Smooth muscle cell of the brain vasculature (primary cell): ENCODE data around the gene ALOX5AP.

ENCODE experiments used
- DNase-seq: peaks from one replicate; pipeline ENCODE4 v3.0.0-alpha.2; 2012; ENCODE audit warnings: low read depth, low spot score

ALOX5AP gene

DNA sequence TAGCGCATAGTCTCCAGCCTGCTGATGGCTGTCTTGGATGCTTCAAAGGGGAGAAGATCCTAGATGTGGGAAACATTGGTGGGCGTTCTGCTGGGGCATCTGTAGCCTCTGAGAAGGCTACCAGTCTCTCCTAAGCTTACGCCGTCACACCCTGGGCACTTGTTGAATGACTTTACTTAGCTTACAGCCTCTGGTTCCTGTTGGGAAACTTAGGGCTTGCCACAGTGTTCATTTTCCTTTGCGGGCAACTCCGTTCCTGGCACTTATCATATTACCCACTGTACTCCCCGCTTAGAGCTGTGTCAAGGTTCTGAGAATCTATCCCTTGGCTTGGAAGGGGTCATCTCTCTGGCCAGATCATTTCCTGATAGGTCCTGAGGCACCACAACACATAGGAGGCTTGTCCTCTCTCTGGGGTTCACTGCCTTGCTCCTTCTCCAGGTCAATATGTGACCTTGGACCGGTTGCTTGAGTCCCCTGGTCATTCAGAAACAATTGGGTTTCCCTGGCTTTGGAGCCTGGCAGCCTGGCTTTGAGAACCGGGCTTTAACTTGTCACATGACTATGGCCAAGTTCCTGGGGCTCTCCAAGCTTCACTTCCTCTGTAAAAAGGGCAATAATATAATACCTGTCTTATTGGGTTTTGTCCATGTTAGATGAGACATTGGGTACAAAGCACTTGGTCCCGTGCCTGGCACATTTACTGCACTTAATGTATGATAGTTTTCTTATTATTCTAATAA lies 20.5 kb upstream of the ALOX5AP start:
- no peak for DNase-seq

DNA sequence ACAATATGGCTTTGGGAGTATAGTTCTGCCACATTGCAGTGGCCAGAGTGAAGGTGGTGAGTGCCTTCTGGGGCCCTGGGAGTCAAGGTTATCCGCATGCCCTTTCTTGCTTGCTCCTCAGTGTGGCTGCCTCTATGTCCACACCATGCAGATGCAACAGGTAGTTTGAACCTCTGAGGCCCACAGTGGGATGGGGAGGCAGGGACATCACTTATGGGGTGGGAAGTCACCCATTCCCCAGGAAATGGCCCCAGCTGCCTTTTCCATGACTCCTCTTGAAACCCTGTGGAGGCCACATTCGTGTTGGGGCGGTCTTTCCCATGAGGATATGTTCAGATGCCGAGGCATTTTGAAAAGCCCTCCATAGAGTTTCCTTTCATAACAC lies 20.0 kb upstream of the ALOX5AP start:
- DNase-seq: no peak

DNA sequence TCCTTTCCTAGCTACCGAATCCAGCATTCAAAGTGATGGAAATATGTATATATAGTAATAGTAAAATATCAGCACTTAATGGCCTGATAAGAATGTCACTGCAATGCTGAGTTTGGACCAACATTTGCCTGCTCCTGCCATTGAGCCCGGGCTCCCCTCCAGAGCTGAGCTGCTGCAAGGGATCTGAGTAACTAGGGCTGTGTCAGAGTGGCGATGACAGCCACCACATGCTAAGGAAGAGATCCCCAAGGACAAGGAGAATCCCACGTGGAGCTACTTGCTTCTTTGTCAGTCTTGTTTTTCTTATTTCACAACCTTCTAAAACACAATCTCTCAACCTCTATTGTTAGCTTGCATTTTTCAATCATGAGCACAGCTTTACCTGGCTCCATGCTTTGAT lies 19.5 kb upstream of the ALOX5AP start:
- DNase-seq: no peak

DNA sequence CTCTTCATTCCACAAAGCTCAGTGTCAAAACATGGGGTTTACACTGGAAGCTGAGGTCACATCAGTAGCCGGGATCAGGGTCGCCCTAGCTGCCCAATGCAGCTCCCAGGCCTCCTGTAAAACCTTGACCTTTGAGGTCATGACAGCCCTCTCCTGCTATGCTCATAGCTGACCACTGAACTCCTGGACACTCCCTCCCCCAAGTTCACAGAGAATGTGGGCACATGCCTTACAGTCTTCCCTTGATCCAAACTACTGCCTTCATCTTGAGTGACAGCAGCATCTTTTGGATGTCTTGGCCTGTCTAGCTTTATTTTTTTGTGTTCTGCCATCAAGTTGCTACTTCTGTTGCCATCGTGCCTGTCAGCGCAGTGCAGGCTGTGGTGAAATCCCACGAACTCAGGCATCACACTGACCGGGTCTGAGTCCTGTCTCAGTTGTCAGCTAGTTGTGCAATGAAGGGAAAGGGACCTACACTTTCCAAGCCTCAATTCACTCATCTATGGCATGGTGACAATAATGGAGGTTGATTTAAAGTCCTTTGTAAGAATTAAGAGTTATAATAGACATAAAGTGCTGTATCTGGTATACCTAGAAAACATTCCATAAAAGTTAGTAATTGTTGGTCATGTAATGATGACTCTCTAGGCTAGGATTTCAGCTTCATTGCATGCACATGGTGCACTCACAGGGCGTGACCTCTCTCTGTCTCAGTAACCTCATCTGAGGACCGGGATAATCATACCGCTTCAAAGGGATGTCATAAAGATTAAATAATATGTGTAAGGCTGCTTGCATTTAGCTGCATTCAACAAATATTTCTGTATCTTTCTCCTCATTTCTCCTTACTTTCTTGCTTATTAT lies 16.4 kb upstream of the ALOX5AP start:
- no peak for DNase-seq

DNA sequence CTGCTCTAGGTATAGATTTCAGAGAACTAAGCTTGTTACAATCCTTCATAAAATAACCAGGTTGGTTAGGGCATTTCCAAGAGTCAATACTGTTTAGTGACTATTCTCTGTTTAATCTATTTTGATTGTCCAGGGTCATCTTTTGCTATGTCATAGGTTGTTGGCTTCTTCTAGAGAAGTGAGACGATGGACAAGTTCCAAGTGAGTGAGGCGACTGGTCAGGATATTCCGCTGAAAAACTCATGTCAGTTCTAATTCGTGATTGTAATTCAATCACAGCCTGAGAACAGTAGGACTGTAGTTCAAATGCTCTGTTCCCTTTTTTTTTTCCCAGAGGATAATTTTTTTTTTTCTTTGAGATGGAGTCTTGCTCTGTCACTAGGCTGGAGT lies 15.8 kb upstream of the ALOX5AP start:
- DNase-seq: no peak

DNA sequence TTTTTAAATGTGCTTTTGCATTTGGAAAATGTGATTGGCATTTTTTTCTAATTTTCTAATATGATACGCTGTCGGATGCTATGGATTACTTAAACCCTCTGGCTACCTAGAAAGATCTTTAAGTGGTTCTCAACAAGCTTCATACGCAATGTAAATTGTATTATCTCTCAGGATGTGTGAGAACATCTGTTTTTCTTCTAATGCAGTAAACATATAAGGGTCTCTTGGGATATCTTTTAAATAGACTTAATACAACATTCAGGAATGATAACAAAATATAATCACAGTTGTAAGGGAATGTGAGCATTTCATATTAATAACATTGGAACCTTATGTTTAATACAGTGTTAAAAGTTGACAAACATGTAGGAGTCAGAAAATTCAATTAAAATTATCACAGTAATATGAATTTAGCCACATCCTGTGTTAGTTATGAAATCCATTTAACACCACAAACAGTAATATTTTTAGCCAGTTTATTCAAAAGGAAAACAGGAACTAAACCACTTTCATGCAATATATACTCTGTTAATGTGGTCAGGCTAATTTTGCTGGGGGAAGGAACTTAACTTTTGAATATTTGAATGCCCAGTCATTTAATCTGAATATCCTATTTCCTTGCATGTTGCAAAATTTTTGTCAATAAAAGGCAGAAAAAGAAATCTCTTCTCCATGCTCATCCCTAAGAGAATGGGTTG lies 15.0 kb upstream of the ALOX5AP start:
- DNase-seq: no peak

DNA sequence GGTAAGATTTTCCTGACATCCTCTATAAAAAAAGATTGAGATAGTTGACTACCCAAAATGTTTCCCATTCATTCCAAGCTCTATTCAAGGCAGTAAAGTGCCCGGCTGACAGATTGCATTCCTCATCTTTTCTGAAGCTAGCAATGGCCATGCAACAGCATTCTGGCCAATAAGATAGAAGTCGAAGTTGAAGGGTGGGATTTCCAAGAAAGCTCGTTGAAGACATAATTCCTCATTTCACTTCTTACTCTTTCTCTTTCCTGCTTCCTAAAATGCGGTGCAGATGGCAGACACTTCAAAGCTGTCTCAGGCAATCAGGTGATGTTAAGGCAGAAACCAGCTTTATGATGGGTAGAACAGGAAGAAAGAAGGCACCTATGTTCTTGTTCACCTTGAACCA lies 13.4 kb upstream of the ALOX5AP start:
- no peak for DNase-seq

DNA sequence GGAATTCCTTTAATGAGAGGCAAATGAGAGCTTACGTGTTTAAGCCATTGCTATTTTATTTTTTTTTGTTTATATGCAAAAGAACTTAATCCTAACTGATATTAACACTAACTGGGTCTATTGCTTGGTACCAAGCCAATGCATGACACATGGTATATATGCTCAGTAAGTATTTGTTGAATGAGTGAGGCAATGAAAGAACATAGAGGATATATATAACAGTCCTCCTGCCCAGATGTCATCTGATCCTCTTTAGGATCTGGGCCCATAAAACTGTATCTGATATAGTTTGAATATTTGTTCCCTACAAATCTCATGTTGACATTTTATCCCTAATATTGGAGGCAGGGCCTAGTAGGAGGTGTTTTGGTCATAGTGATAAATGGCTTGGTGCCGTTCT lies 13.0 kb upstream of the ALOX5AP start:
- DNase-seq: no peak

DNA sequence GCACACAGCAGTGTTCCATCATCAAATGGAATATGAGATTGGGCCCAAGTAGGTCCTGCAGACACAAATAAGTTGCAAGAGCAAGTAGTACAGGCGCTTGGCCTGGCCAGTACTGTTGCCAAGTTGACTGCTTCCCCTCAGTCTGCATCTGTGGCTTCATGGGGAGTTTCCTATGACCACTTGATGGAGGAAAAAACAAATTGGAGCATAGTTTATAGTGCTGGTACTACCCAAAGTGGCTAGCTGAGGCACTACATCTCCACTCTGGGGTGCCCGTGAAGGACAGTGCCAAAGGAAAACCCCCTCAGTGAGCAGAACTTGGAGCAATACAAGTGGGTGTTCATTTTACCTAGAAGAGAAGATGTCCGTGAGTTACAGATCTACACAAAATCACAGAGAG lies 10.6 kb upstream of the ALOX5AP start:
- DNase-seq: no peak

DNA sequence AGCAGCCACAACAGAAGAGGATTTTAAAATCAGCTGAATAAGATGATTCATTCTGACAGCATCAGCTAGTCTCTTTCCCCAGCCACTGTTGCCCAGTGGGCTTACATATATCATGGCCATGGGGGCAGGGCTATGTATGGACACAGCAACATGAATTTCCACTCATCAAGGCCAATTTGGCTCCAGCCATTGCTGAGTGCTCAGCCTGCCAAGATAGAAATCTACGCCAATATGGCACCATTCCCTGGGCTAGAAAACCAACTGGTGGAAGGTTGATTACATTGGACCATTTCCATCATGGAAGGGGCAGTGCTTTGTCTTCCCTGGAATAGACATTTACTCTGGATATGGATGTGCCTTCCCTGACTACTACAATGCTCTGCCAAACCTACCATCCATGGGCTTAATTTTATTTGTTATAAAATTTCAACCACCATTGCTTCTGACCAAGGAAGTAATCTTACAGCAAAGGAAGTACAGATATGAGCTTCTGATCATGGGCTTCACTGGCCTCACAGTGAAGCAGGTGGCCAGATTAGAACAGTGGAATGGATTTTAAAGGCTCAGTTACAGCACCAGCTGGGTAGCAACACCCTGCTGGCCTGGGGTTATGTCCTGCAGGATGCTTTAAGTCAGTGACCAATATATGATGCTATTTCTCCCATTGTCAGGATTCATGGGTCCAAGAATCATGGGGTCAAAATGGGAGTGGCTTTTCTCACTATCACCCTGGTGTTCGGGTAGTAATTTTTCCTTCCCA lies 9.8 kb upstream of the ALOX5AP start:
- no peak for DNase-seq

DNA sequence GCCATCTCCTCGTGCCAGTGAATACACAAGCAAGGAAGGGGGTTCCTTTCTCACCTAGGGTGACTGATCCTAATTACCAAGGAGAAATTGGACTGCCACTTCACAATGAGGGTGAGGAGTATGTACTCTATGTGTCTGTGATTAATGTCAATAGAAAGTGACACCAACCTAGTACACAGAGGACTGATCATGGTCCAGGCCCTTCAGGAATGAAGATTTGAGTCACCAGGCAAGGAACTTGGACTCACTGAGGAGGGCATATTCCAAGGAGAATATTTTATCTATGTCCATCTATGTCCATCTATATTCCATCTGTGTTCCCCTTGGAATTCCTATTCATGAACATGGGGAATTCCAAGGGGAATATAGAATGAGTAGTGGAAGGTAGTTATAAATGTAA lies 9.2 kb upstream of the ALOX5AP start:
- DNase-seq: no peak

DNA sequence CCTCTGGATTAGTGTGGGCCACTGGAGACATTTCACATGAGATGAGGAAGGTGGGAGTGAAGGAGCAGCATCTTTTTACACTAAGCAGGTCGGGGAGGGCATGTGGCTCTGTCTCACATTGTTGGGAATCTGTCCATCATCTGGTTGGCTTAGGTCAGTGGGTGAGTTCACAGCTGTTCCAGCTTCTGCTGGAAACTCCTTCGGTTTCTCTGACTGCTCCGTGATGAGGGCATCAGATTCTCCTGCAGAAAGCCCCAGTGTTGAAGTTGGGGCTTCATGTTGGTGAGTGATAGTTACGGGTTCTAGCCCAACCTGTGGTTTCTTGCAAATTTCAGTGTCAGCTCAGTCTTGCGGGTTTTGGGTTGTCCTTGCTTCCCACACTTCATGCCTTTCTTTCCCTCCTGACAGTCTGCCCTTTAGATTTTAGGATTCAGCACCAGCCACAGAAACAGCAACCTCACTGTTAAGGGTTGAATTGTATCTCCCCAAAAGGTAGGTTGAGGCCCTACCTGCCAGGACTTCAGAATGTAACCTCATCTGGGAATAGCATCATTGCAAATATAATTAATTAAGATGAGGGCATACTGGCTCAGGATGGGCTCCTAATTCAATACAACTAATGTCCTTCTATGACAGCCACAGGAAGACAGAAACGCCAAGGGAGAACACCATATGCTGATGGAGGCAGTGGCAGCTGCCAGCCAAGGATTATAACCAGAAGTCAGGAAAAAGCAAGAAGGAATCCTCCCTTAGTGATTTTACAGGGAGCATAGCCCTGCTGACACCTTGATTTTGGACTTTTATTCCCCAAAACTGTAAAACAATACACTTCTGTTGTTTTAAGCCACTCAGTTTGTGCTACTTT lies 7.6 kb upstream of the ALOX5AP start:
- no peak for DNase-seq

DNA sequence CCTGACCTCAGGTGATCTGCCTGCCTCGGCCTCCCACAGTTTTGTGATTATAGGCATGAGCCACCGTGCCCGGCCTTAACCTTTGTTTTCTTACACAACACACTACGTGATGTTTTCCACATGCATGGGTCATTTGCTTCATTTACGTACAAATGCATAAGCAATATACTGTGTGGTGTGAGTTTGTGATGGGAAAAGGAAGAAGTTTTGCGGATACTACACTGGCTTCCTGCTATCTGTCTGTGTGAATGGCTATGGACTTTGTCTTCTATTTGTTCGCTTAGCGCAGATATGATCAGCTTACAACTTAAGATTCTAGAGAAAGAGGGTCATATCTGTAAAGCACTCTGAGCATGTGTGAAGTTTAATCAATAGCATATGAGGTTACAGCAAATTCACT lies 5.5 kb upstream of the ALOX5AP start:
- no peak for DNase-seq

DNA sequence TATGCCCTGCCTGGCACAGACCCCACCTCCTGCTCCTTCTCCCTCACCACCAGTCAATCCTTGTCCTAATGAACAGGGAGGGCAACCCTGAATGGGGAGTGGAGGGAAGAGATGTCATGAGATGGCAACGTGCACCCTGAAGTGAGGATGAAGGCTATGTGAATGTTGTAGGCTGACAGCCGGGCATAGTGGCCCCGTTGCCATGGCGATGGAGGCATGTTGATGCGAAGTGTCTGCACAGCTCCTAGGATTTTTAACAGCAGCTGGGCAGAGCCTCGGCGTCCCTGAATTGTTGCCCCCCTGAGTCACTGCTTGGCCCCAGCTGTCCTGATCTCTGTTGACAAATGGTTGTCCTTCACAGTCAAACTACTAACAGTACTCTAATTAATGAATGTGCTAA lies 4.8 kb upstream of the ALOX5AP start:
- no peak for DNase-seq

DNA sequence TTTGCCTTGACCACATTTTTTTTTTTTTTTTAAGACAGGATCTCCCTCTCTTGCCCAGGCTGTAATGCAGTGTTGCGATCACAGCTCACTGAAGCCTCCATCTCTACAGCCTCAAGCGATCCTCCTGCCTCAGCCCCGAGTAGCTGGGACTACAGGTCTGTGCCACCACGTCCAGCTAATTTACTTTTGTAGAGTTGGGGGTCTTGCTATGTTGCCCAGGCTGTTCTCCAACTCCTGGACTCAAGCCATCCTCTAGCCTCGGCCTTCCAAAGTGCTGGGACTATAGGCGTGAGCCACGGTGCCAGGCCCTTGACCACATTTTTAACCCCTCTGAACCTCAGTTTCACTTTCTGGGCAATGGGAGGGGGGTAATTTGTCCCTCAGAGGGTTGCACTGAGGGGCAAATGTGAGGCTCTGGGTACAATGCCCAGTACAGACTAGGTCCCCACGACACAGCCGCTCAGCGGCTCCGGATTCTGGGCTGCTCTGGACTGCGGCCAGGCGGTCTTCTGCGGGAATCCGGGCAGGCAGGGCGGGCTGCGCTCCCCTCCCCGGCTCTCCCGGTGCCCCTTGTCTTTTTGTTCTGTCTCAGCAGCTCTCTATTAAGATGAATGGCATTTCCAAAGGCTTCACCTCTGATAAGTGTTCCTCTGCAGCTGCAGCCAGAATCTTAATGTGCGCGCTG lies 3.8 kb upstream of the ALOX5AP start:
- DNase-seq: no peak

DNA sequence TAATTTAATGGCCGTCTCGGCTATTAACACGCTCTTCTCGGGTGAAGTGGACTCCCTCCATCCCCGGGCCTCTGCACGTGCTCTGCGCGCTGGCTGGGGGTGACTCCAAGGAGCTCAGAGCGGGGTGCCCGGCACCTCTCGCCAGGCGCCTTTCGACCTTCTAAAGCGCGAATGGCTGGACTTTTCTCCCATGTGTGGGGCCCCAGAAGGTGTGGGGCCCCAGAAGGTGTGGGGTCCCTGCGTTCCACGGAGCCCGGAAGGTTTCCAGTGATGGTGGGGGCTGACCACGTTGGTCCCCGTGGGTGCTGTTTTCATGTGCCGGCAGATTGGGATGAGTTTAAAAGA lies 3.3 kb upstream of the ALOX5AP start:
- DNase-seq: no peak

DNA sequence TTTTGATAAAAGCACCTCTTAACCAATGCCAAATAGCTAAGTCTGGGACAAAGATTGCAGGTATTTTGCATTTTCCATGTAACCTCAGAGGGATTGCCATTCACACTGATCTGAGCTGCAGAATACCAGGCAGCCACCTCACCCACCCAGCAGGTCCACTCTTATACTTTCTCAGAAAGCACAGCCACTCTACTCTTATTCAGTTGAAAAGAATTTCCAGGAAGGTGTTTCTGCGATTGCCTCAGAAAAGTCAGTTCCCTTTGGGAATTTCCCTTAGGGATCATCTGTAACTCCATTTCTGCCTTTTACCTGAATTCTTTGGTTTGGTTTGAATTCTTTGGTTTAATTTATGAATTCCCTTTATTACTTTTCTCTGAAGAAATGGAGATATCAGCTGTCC lies 904 bp upstream of the ALOX5AP start:
- no peak for DNase-seq

DNA sequence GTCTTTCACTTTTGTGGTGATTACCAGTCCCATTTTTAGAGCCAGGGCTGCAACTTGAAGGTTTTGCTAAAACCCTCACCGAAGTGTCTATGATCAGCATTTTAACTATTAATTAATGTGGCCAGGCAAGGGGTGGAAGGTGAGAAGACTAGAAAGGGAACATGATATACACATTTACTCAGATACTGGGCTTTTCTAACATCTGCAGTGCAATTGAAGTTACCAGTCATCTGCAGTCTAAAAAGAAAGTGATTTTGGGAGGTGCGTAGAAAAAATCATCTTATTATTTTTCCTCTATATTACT lies 481 bp downstream of the ALOX5AP start:
- no peak for DNase-seq

DNA sequence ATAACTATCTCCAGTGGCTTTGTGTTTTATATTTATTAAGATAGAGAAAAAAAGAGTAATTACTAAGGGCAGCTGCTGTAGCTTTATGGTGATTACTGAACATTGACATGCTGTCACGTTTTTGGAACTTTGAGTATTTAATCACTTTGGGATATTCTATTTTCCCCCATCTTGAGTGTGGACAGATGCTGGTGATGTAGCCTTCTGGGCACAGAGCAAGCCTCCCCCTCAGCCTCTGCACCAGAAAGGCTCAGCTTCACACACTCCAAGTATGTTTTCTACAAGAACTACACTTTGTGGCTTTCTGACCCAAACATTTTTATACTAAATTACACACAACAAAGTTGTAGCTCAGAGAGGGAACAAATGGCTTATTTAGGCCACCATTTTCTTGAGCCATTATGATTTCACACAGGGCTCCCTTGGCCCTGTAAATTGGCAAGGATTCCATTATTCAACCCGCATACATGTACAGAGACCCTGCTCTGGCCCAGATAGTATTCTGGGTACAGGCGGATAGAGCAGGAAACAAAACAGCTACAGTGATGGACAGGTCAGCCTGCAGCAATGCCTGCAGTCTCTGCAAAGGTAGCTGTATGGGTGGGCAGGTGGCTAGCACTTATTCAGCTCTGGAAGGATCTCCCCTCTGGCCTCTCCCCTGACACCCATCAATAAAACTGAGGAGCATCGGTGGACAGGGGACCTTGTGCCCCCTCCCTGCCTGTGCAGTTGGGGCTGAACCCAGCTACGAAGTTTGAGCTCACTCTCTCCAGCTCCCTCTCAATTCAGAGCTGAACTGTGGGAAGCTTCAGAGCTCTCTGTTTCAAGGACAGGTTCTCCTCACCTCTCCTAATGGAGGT lies 1.3 kb downstream of the ALOX5AP start:
- DNase-seq: no peak
